GM19468 (cell line): Measurements from ENCODE around the gene CLDN14.
A peak's percentile ranks its signal among the peaks of the same experiment; 100 is the strongest.

Source experiments
- ATAC-seq: cut with Tn5 transposase; IDR thresholded peaks from one replicate; pipeline ENCODE4 v1.9.1; 2021; ENCODE audit warnings: mild to moderate bottlenecking, moderate library complexity, moderate number of reproducible peaks; ENCODE audit not compliant: unreplicated experiment; ENCODE audit errors: extremely low read depth

CLDN14 gene

GRCh38 chr21:36446301-36446700, 33.6 kb downstream of the CLDN14 start:
- no peak for ATAC-seq

- ATAC-seq = no peak
Observed at GRCh38 chr21:36441715-36442114, 38.2 kb downstream of the CLDN14 start.

- ATAC-seq = no peak
Observed at GRCh38 chr21:36437745-36438128, 42.2 kb downstream of the CLDN14 start.

DNA sequence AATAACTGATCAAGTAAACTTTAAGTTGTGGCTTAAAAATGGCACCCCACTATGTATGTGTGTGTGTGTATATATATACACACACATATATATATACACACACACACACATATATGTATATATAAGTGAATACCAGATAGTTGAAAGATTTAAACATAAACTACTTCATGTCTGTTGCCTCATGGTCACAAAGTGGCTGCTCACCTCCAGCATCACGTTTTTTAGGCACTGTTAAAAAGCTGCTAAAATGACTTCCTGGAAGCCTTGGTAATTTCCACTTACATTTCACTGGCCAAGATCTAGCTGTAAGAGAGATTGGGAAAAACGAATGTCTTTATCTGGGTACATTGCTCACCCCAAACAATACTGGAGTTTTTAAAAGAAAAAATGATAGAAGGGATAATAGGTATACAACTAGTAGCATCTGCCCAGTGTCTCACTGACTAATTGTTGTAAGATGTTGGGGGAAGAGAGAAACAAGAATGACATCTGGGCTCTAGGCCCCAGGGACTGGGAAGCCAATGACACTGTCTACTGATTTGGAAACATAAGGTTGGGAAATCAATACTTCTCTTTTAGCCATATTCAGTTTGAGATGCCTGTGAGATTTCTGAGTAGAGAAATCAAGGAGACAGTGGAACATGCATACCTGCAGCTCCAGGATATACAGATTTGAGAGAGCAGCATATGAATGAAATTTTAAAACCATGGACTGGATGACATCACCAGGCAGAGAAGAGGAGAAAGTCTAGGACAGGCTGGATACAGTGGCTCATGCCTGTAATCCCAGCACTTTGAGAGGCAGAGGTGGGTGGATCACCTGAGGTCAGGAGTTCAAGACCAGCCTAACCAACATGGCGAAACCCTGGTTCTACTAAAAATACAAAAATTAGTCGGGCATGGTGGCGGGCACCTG, 42.8 kb downstream of the CLDN14 start:
- ATAC-seq = no peak

DNA sequence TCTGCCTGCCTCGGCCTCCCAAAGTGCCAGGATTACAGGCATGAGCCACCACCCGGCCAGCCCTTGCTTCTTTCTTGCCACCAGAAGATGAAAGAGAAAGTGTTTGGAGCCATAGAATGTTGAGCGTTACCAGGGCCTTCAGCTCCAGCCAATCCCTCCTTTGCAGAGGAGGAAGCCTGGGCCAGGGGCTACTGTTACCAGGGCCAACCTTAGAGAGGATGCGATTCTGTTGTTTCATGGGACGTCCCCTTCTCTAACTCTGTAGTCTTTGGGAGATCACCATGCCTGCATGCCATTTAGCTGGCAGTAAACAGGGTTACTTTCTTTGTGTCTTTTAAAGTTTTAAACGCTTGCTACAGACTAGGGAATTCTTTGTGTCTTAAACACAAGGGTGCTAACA, 45.8 kb downstream of the CLDN14 start:
- ATAC-seq = no peak

- ATAC-seq = no peak
Observed at GRCh38 chr21:36433059-36433709, 46.7 kb downstream of the CLDN14 start.

DNA sequence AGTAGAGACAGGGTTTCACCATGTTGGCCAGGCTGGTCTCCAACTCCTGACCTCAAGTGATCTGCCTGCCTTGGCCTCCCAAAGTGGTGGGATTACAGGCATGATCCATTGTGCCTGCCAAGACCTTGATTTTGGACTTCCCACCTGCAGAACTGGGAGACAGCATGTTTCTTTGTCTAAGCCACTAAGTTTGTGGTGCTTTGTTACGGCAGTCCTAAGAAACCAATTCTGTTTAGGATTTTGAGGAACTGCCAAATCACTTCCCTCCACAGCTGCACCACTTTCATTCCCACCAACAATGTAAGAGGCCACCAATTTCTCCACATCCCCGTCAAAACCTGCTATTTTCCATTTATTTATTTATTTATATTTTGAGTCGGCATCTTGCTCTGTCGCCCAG, 48.7 kb downstream of the CLDN14 start:
- ATAC-seq = no peak

- no peak for ATAC-seq
Observed at GRCh38 chr21:36430841-36431240, 49.1 kb downstream of the CLDN14 start.

- ATAC-seq = peak; percentile 72
Observed at GRCh38 chr21:36429947-36430546, 49.9 kb downstream of the CLDN14 start.

- ATAC-seq = no peak
Observed at GRCh38 chr21:36428761-36429432, 51.0 kb downstream of the CLDN14 start.

DNA sequence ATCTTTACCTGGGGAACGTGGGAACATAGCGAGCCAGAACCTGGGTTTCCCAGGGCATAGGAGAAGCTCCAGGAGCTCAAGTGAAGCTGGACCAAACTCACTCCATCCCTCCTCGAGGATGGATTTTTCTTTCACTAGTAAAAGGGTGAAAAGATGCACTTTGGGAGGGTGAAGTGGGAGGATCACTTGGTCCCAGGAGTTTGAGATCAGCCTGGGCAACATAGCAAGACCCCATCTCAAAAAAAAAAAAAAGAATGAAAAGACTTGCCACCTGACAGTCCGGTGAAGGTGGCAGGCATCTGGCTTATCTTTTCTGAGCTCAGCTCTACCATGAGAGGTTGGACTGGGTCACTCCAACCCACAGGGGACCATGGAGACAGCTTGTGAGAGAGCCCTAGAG, 52.4 kb downstream of the CLDN14 start:
- no peak for ATAC-seq

DNA sequence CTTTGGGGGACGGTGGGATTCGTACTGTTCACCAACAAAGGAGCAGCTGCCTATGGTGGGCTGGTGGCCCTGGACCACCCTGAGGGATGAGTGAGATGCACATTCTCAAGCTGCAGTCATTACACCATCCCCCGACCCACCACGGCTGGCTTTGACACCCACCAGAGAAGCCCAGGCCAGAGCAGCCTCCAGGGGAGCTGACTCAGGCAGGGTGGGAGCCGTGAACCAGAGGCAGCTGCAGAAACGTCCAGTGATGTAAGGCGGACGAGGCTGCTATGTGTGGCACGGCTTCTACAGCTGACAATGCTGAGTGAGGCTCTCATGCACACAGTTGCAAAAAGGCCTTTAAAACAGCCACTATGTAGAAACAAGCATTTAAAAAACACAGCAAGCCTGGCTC, 54.6 kb downstream of the CLDN14 start:
- no peak for ATAC-seq

- ATAC-seq = no peak
Observed at GRCh38 chr21:36424592-36424991, 55.3 kb downstream of the CLDN14 start.

GRCh38 chr21:36423771-36424433, 56.0 kb downstream of the CLDN14 start:
- ATAC-seq = no peak

GRCh38 chr21:36422279-36423098, 57.4 kb downstream of the CLDN14 start:
- no peak for ATAC-seq

DNA sequence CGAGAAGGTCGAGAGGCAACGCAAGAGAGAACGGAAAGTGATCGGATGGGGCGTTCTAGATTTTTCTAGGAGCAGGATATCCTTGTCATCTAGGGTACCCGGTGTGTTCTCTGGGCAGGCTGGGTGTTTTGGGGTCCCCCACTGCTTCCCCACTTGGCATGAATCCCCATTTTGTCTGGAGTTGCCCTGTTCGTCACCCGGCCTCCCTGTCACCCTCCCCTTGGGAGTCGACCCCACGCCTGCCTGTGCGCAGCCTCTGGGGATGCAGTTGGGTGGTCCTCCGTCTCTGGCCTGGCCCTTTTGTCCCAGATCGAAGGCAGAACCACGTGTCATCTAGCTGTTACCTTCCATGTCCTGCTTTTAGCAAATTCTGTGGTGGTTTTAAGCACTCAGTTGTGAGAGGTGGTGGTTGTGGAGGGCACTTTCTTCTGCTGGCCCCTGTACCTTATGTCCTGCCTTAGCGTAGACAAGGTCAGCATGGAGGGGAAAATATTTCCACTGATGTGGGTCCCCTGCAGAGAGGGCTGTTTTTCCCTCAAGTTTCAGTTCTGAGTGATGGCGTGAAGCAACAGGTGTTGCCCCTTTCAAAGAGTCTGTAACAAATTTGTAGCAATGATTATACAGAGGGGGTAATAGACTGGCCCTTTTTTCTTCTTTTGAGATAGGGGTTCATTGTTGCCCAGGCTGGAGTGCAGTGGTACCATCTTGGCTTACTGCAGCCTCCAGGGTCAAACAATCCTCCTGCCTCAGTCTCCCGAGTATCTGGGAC, 59.2 kb downstream of the CLDN14 start:
- no peak for ATAC-seq

DNA sequence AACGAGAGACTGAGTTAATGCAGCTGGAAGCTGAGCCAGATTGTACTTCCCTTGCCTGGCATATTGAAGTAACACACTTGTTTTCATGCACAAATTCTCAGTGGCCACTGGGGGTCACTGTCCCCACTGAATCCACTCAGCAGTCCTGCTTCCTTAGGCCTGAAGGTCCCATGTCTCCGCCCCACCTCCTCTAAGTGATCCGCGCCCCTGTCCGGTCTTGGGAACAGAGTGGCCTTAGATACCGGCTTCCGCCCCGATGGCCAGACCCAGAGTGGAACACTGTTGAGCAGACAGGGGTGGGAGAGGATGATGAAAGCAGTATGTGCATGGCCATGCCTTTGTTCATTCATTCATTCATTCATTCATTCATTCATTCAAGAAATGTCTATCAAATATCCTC, 59.9 kb downstream of the CLDN14 start:
- no peak for ATAC-seq

GRCh38 chr21:36419241-36419640, 60.7 kb downstream of the CLDN14 start:
- ATAC-seq = no peak

DNA sequence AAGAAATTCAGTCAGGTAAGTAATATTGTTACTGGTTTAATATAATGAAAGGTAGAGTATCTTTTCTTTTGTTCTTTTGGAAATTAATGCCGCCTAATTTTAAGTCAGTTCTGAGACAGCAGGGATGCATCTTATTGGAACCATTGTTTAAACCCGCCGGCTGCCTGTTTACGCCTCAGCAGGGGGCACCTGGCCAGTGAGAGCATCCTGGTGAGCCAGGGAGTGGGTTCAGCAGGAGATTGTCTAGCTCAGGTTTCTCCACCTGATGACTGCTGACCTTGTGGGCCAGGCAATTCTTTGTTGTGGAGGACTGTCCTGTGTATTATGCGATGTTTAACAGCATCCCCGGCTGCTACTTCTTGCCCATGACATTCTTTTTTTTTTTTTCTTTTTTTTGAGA, 64.5 kb downstream of the CLDN14 start:
- no peak for ATAC-seq
